HG02870 (cell line): ENCODE data around the gene RAMAC.
A peak's percentile ranks its signal among the peaks of the same experiment; 100 is the strongest.
"Not testable (repeated sequence)": the region's sequence is repeated elsewhere in the genome, so short reads cannot be mapped to it uniquely, and the experiment has no call there.

Experiments
- ATAC-seq: cut with Tn5 transposase; IDR thresholded peaks from one replicate; pipeline ENCODE4 v1.9.1; 2021; ENCODE audit warnings: mild to moderate bottlenecking, moderate library complexity; ENCODE audit not compliant: unreplicated experiment

Gene RAMAC

GRCh38 chr15:82966671-82967071 is 19.3 kb upstream of the RAMAC start:
- peak; percentile 89 for ATAC-seq

DNA sequence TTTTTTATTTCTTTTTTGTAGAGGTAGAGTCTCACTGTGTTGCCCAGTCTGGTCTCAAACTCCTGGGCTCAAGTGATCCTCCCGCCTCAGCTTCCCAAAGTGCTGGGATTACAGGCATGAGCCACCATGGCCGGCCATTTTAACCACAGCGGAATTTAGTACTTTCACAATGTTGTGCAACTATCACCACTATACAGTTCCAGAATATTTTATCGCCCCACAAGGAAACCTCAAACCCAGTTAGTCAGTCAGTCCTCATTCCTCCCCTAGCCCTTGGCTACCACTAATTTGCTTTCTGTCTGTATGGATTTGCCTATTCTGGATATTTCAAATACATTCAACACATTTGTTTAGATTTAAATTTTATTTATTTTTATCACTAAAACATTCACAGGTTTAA is 17.9 kb upstream of the RAMAC start:
- ATAC-seq, result no peak

DNA sequence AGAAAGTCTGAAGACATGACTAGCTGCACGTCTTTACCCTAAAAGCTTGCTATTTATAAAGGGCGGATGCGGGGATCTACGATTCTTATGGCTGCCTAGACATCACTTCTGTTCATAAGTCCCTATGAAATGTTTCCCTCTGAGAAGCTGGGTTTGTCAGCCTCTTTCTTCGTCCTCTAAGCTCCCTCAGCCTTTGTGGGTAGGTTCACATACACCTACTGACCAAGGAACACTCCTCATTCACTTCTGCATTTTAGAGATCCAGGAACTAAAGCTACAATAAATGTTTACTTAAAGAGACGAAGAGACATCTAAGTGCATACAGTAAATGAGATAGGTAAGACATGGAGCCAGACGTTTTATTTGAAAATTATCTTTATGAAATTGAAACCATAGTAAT is 16.7 kb upstream of the RAMAC start:
- ATAC-seq, result no peak

- no peak for ATAC-seq
Observed at GRCh38 chr15:82970078-82970686, 15.8 kb upstream of the RAMAC start.

GRCh38 chr15:82970696-82971095 is 15.3 kb upstream of the RAMAC start:
- no peak for ATAC-seq

DNA sequence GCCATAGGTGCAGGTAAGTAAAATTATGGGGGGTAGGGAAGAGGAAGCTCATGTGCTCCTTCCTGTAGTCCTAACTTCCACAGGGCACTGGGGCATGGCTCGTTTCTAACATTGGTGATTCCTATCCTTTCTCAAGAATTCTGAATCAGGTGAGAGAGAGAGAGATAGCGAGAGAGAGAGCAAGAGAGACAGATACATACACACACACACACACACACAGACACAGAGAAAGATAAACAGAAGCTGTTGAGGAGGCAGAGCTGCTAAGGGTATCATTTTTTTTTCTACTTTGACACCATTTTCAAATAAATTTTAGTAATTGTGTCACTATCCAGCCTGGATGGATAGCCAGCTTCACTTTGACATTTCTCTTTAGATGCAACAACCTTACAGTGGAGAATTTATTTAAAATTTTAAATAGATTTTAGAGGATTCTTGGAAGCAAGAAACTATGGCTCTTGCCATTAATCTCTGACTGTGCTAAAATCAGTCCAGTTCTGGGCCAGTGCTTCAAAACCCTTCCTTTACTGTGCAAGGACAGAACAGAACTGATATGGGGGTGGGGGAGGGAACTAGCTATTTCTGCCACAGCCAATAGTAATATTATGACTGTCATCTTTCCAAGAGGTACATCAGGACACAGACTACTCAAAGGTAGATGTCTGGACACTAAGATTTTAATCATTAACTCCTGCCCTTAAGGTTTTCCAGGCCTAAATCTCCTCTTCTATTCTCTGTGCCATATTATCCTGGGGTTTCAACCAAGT is 14.6 kb upstream of the RAMAC start:
- ATAC-seq, result no peak

DNA sequence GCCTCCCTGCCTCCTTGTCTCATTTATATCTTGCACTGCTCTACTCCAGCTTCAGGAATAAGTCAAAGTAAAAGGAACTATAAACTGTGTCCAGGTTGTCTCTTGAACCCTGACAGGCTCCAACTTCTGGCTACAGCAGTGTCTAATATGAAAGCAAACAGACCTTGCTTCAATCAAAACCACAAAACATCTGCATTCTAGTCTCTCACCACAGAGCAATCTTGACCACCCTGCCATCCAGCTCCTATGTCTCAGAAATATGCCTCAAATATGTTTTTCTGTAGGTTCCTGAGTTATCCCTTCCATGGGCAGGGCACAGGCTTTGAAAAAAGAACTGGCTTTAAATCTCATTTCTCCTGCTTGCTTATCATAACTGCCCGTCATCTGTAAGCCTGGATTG is 13.0 kb upstream of the RAMAC start:
- ATAC-seq, result no peak

- no peak for ATAC-seq
Observed at GRCh38 chr15:82977076-82977475, 8.9 kb upstream of the RAMAC start.

DNA sequence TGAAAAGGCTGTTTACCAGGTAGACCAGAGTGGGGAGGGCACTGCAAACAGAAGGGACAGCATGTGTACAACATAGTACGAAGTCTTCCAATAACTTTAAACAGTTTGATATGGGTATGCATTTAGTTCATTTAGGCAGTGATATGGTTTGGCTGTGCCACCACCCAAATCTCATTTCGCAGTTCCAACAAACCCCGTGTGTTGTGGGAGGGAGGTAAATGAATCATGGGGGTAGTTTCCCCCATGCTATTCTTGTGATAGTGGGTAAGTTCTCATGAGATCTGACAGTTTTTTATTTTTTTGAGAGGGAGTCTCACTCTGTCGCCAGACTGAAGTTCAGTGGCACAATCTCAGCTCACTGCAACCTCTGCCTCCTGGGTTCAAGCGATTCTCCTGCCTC is 7.6 kb upstream of the RAMAC start:
- ATAC-seq, result no peak

- no peak for ATAC-seq
Observed at GRCh38 chr15:82979726-82980125, 6.3 kb upstream of the RAMAC start.

DNA sequence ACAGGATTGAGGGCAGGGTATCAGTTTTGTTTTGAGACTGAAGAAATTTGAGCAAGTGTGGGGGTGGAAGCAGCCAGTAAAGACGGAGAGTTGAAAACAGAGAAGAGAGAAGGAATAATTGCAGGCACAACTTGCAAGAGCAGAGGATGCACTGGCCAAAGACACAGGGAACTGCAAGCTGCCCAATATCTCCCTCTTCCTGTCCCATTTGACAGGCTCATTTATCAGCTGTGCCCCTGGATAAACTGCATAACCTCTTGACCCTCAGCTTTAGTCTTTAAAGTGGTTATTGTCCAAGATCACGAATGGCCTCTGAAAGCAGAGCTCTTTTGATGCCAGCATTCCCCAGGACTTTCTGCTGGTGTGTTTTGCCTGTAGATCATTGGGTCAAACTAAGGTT is 5.0 kb upstream of the RAMAC start:
- no peak for ATAC-seq

DNA sequence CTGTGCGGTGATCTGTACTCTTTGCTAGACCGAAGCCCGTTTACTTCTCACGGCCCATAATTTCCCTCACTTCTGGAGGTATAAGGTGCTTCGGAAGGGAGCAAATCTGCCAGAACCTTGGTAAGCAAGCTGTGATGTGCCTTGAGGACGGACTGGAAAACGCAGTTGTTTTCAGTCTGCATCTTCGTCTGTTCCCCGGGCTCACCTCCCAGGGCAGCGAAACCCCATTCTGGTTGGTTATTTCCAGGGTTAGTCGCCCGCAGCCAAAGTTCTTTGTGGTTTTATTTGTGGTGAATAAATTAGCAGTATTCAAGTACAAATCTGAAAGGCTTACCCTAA is 401 bp downstream of the RAMAC start:
- peak; percentile 27 for ATAC-seq

- no peak for ATAC-seq
Observed at GRCh38 chr15:82992436-82992998, 6.5 kb downstream of the RAMAC start.

DNA sequence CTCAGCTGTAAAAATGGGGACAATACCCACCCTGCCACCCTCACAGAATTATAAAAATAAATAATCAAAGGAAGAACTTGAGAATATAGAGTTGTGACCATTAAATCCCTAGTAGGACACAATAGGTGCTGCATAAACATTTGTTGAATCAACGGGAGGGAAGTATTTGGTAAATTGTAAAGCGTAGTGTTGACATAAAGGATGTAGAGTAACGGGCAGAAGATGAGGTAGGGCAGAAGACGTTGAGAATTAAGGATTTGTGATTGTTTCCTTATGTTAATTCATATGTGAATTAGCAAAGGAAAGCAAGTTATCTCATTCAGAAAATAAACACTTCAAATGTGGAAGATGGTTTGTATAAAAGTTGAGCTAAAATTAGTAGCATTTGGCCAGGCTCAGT is 7.1 kb downstream of the RAMAC start:
- no peak for ATAC-seq

DNA sequence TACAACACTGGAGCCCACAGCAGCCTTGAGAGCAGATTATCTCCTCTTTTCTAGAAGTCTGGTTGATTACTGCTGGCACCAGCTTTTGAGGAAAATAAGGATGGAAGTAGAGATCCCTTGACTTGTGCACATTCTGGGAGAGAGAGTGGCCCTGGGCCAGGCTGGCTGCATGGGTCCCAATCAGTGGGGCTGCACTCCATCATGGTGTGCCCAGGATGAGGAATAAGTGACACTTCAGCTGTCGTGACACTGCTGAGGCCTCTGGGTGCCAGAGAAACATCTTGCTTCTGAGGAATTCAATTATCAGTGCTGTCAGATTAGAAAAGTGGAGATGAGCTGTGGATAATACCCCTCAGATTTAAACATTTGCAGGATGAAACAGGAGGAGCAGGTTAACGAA is 9.1 kb downstream of the RAMAC start:
- ATAC-seq, result no peak

DNA sequence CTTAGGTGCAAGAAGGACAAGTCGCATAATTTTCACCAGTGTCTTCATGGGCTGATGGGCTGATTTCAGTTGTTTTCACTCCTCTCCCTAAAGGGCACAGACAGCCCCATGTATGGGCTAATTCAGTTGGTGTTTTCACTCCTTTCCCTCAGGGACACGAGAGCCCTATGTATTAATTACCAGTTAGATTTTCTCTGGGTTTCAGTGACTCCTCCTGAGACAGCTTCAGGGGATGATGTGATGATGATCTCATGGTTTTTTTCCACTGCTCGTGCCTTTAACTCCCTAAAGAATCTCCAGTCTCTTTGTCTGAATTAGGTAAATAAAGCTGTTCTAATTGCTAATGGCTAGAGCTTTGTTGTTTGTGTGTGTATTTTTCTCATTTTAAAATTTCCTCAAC is 9.9 kb downstream of the RAMAC start:
- no peak for ATAC-seq

DNA sequence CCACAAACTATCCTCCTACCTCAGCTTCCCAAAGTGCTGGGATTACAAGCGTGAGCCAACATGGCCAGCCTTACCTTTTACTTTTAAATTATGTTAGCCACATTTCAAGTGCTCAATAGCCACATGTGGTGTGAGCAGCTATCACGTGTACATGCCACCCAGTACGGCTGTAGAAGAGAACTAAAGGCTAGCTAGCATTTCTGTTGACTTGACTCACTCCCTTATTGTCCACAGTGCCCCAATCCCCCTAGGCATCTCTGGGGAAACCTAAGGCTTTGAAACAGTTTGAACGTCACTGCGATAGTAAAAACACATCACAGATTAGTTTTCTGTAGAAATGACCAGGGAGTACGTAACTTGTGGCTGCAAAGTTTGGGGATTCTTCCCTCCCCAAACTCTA is 13.4 kb downstream of the RAMAC start:
- ATAC-seq, result no peak

- no peak for ATAC-seq
Observed at GRCh38 chr15:82999905-83000671, 14.1 kb downstream of the RAMAC start.

DNA sequence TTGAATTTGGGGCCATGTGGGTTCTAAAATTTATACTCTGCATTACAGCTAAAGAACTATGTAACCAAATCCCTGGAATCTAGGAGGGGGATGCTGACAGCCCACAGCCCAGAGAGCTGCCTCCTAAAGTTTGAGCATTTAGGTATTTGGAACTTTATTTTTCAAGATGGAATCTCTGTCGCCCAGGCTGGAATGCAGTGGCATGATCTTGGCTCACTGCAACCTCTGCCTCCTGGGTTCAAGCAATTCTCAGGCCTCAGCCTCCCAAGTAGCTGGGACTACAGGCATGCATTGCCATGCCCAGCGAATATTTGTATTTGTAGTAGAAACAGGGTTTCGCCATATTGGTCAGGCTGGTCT is 14.6 kb downstream of the RAMAC start:
- ATAC-seq, result not testable (repeated sequence)

GRCh38 chr15:83010709-83011270 is 24.8 kb downstream of the RAMAC start:
- ATAC-seq, result peak; percentile 59

- peak; percentile 67 for ATAC-seq
Observed at GRCh38 chr15:83011271-83012075, 25.5 kb downstream of the RAMAC start, which contains the start of gene C15orf40. Gene C15orf40 (minus strand): TSS chr15:83011639. CDS start chr15:83011607, 32 bp downstream.
